ENCODE results near the gene RBBP8NL.

The RBBP8NL gene

GRCh38 chr20:62461157-62461556 lies 33.8 kb upstream of the RBBP8NL start:
- no peak for DNase-seq (ENCODE audit: low read depth in 2 of 2)

DNA sequence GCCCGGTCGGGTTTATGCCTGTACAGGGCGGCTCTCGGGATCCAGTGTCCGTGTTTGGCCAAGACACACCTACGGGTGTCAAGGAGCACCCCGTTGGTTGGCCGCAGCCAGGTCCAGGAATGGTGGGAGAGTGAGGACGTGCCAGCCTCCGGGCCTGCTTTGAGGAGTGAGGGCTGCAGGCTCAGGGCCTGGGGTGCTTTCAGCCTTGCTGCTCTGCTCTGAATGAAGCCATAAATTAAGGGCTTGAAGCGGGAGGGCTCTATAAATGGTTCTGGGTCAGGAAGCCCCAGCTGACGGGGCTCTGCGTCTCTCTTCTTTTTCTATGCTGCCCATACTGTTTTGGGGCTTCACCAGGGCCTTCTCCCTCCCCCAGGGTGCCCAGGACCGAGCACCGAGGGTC lies 33.3 kb upstream of the RBBP8NL start:
- no peak for DNase-seq (ENCODE audit: low read depth in 2 of 2)

DNA sequence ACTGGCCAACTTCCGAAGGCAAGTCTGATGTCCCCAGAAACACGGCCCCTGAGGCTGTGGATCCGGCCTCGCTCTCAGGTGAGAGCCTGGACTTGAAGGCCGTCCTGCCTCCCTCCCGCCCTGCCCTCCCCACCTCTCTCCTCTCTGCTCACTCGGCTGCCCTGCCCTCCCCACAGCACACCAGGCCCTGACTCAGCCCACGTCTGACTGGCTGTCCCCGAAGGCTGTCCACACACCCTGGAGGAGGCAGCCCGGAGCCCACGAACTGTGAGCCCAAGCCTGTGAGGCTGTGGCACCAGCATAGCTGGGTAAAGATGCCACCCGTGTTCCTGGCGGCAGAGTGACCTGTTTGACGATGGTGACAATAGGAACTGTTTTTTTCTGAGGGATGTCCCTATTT lies 32.1 kb upstream of the RBBP8NL start:
- DNase-seq (ENCODE audit: low read depth in 2 of 2): no peak

DNA sequence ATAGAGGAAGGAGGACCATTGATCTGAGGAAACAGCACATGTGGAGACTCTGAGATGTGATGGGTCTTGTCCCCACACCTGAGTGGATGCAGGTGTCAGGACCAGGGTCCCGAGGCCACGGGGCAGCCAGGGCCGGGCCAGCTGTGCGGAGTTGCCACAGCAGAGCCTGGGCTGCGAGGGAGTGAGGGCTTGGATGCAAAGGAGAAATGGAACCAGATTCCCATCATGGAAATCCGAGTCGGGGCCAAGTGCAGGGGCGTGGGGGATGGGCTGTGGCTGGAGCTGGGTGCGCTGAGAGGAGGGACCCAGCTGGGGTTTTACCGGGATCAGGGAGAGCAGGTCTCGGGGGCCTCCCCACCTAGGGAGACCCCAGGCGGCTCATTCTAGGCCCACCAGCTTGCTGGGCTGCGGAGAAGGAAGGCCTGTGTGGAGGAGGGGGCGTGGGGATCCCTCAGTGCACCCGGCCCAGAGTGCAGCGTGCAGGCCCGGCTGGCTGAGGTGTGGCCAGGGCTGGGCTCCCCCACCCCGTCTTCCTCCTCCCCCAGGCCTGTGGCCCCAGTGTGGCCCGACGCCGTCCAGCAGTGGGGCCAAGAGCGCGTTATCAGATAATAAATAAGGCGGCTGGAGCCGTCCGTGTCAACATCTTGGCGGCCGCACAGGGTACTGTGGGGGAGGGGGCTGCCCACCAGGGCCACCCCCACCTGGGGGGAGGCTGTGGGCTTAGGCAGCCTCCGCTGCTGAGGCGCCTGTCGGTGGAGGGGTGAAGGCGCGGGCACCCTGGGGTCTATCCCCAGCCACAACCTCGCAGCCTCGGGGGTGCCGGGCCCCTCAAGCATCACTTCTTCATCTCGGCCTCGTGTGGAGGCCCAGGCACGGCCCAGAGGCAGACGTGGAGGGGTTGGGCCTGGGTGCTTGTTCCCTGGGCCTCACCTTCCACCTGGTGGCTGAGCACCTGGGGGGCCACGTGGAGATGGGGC lies 31.2 kb upstream of the RBBP8NL start:
- DNase-seq (ENCODE audit: low read depth in 2 of 2): no peak

- DNase-seq (ENCODE audit: low read depth in 2 of 2): no peak
Observed at GRCh38 chr20:62457831-62458230, 30.5 kb upstream of the RBBP8NL start.

DNA sequence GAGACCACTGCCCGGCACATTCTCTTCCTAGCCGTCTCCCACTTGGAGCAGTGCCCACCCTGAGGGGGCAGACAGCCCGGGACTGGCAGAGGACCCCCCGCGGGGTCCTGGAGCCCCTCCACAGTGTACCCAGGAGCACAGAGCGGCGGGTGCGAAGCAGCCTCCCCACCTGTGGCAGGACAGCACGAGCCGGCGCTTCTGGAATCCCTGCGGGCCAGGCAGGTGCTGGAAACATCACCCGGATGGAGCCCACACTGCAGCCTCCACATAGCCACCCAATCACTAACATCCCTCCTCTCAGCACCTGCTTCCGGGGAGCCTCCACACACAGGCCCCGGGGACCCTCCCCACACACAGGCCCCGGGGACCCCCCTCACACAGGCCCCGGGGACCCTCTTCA lies 29.8 kb upstream of the RBBP8NL start:
- no peak for DNase-seq (ENCODE audit: low read depth in 2 of 2)

GRCh38 chr20:62455929-62456328 lies 28.6 kb upstream of the RBBP8NL start:
- no peak for DNase-seq (ENCODE audit: low read depth in 2 of 2)

DNA sequence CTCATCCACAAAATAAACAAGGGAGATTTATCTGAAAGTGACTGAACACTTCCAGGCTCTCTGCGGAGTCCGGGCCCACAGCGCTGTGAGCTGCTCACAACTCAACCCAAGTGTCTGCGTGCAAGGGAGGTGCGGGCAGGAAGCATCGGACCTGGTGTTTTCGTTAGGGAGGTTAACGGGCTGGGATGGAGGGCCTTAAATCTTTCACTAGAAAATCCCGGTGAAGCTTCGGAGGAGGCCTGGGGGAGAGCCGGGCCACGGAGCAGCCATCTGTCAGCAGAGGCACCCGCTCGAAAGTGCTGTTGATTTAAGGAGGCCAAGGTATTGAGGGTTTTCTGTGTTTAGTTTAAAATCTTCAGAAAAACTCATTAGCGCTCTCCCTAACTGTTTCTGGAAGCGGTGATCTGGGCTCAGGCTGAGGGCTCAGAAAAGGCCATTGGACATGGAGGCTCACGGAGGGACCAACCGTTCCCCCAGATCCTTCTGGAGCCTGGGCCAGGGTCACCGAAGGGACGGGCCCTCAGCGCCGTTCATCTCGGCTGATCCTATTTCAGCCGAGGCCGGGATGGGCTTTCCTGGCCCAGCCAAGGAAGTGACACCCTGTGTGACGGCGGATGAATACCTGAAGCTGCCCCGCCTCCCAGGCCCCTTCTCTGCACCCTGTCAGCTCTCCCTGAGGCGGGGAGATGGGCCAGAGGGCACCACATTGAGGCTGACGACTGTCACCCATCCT lies 27.7 kb upstream of the RBBP8NL start:
- DNase-seq (ENCODE audit: low read depth in 2 of 2): no peak

DNA sequence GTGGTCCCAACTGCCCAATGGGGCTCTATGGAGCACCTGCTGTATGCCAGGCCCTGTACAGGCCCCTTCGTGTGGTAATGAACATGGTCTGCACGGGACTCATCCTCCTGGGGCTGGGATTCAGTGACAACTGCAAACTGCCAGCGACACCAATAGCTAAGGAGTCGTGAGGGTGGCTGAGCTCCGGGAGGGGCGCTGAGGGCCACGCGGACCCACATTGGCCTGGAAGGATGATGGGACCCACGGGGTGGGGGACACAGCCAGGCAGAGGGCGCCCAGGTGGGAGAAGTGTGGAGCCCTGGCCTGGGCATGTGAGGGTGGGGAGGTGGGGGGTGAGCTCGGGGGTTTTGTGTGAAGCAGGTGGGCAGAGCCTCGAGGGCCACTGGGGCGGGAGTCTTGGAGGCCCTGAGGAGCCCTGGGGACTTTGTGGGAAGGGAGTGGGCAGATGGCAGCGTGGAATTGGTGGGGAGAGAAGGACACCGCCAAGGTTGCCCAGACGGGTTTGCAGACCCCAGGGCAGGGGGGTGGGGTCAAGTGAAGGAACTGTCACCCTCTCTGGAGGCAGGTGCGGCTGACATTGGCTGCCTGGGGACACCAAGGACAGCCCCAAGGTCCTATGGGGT lies 26.0 kb upstream of the RBBP8NL start:
- DNase-seq (ENCODE audit: low read depth in 2 of 2): no peak

- DNase-seq (ENCODE audit: low read depth in 2 of 2): no peak
Observed at GRCh38 chr20:62452475-62453095, 25.2 kb upstream of the RBBP8NL start.

DNA sequence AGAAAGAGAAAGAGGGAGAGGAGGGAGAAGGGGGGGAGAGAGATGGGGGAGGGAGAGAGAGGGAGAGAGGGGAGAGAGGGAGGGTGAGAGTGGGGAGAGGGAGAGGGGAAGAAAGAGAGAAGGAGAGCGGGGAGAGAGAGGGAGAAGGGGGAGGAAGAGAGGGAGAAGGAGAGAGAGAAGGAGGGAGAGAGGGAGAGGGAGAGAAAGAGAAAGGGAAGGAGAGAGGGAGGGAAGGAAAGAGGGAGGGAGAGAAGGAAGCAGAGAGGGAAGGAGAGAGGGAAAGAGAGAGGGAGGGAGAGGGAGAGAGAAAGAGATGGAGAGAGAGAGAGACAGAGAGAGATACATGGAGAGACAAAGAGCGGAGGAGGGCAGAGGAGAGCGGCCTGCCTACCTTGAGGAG lies 24.6 kb upstream of the RBBP8NL start:
- DNase-seq (ENCODE audit: low read depth in 2 of 2): no peak

DNA sequence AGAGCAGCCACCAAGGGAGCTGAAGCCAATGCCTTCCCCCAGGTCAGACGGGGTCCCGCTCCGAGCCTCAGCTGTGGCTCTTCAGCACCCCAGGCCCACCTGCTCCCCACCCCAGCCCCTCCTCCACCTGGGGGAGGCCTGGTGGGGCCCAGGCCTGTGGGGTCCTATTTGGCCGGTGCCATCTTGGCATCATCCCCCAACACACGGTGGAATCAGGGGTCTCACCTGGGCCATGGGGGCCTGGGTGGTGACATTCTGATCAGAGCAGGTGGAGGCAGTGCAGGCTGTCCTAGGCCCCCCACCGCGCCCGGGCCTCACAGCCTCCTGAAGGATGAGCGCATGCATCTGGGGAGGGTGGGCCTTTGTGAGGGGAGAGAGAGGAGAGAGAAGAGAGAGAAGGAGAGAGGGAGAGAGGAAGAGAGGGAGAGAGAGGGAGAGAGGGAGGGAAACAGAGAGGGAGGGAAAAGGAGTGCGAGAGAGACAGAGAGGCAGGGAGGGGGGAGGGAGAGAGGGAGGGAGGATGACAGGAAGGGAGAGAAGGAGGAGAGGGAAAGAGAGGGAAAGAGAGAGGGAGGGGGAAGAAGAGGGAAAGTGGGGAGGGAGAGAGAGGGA lies 23.9 kb upstream of the RBBP8NL start:
- no peak for DNase-seq (ENCODE audit: low read depth in 2 of 2)

DNA sequence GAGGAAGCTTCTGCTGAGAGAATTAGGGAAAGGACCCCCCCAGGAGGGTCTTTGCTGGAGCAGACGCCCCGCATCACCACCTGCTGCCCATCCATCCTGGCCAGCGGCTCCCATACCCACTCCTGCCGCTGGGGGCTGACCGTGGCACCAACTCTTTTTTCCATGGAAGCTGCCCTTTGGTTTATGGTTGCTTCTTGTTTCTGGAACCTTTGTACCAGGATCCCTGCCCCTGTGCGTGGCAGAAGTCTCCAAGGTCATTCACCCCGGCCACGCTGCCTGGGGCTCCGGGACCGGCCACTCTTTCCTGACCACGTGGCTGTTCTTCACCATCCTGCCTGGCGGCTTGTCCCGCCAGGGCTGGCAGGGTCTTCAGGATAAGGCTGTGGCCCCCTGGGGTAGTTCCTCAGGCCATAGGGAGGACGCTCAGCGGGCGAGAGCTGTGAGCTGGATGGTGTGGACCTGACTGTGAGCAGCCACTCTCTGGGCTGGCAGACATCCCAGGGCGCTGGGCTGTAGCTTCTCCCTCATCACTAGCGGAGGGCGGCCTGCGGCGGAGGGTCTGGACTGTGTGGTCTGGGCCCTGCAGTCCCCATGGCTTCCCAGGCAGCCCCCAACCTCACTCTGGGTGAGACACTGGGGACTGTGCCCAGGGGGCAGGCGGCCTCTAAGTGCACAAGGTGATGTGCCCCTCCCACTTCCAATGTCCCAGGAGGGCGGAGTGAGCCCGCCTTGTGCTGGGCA lies 22.8 kb upstream of the RBBP8NL start:
- no peak for DNase-seq (ENCODE audit: low read depth in 2 of 2)

DNA sequence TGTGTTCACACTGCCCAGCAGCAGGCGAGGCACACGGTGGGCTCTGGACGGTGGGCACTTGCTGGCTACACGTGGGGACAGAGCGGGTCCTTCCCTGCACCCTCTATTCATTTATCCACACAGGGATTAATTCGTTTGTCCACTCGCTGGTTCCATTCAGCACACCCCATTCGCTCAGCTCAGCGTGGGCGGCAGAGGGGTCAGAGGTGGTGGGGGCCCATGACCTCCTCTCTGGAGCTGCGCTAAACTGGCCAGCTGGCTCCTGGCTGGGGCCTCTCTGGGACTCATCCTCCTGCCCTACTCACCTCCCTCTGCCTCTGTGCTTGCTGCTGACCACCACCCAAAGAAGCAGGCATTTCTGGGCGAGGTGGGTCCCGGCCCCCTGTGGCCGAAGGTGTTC lies 21.4 kb upstream of the RBBP8NL start:
- DNase-seq (ENCODE audit: low read depth in 2 of 2): no peak

- DNase-seq (ENCODE audit: low read depth in 2 of 2): no peak
Observed at GRCh38 chr20:62448038-62448437, 20.7 kb upstream of the RBBP8NL start.

- no peak for DNase-seq (ENCODE audit: low read depth in 2 of 2)
Observed at GRCh38 chr20:62446888-62447869, 19.8 kb upstream of the RBBP8NL start.

- DNase-seq (ENCODE audit: low read depth in 2 of 2): no peak
Observed at GRCh38 chr20:62446481-62446880, 19.1 kb upstream of the RBBP8NL start.

DNA sequence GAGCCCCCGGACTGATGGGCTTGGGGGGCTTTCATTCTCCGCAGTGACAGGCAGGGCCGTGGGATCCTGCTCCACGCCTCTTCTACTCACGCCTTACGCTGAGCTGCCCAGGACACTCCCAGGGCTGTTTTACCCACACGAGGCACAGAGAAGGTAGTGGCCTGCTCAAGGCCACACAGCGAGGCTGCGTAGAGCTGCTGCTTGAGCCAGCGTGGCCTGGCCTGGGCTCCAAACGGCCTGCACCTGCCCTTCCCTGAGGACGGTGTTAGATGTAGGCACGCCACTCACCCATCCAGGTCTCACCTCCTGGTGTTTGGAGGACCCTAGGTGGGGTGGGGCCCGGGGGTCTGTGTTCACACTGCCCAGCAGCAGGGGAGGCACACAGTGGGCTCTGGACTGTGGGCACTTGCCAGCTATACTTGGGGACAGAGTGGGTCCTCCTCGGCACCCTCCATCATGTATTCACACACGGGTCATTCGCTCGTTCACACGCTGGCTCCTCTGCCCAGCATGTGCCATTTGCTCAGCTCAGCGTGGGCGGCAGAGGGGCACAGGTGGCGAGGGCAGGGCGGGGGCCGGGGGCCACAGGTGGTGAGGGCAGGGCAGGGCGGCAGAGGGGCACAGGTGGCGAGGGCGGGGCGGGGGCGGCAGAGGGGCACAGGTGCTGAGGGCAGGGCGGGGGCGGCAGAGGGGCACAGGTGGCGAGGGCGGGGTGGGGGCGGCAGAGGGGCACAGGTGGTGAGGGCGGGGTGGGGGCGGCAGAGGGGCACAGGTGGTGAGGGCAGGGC lies 18.4 kb upstream of the RBBP8NL start:
- no peak for DNase-seq (ENCODE audit: low read depth in 2 of 2)

- DNase-seq (ENCODE audit: low read depth in 2 of 2): no peak
Observed at GRCh38 chr20:62444286-62444685, 16.9 kb upstream of the RBBP8NL start.

All from stimulated activated CD4-positive, alpha-beta T cell treated with anti-CD3 and anti-CD28 coated beads, Interleukin-1b, Interleukin-23, amount 100 ng/mL, for 1 hour (primary cell).